Measurements from ENCODE around the gene GTF3C1. TPM values are rescaled to one million over a fixed set of nuclear protein-coding genes. Genes with fewer than 3 reads are reported as not detected.
A peak's percentile ranks its signal among the peaks of the same experiment; 100 is the strongest.

GTF3C1 gene
- total RNA-seq, 1 donor from 2014 or later: 125 TPM

- Mint-ChIP-seq H3K9me3 (no peaks in the 10 kb centered on the region), H3K4me3 (no peak overlapping the region), H3K4me1 (peaks cover 31% of the 10 kb centered on the region), H3K27ac (ENCODE audit: unreplicated experiment) (peak overlapping the region; percentile 60), H3K27me3 (ENCODE audit: low read depth) (no peaks in the 10 kb centered on the region), H3K36me3 (ENCODE audit: low read depth) (peaks cover 2% of the 10 kb centered on the region)
- no peak for TF ChIP-seq CTCF (conservative IDR thresholded peaks at IDR 0.05)
- DNase-seq (ENCODE audit: low read depth, low spot score): no peak
Observed at GRCh38 chr16:27596411-27596810, 46.7 kb upstream of the GTF3C1 start.

GRCh38 chr16:27595993-27596392 lies 46.3 kb upstream of the GTF3C1 start:
- TF ChIP-seq CTCF (conservative IDR thresholded peaks at IDR 0.05): no peak
- DNase-seq (ENCODE audit: low read depth, low spot score): no peak
- Mint-ChIP-seq H3K27me3 (ENCODE audit: low read depth) (no peaks in the 10 kb centered on the region), H3K36me3 (ENCODE audit: low read depth) (peaks cover 2% of the 10 kb centered on the region), H3K9me3 (no peaks in the 10 kb centered on the region), H3K4me1 (peaks cover 28% of the 10 kb centered on the region), H3K27ac (ENCODE audit: unreplicated experiment) (peak overlapping the region; percentile 60), H3K4me3 (no peak overlapping the region)

GRCh38 chr16:27595475-27595874 lies 45.8 kb upstream of the GTF3C1 start:
- Mint-ChIP-seq H3K4me1 (peaks cover 23% of the 10 kb centered on the region), H3K9me3 (no peaks in the 10 kb centered on the region), H3K27ac (ENCODE audit: unreplicated experiment) (no peak overlapping the region), H3K27me3 (ENCODE audit: low read depth) (no peaks in the 10 kb centered on the region), H3K36me3 (ENCODE audit: low read depth) (peaks cover 2% of the 10 kb centered on the region), H3K4me3 (no peak overlapping the region)
- TF ChIP-seq CTCF (conservative IDR thresholded peaks at IDR 0.05): no peak
- no peak for DNase-seq (ENCODE audit: low read depth, low spot score)

- Mint-ChIP-seq H3K9me3 (no peaks in the 10 kb centered on the region), H3K27ac (ENCODE audit: unreplicated experiment) (no peak overlapping the region), H3K36me3 (ENCODE audit: low read depth) (peaks cover 2% of the 10 kb centered on the region), H3K27me3 (ENCODE audit: low read depth) (no peaks in the 10 kb centered on the region), H3K4me3 (no peak overlapping the region), H3K4me1 (peaks cover 12% of the 10 kb centered on the region)
- no peak for TF ChIP-seq CTCF (conservative IDR thresholded peaks at IDR 0.05)
- no peak for DNase-seq (ENCODE audit: low read depth, low spot score)
Observed at GRCh38 chr16:27591837-27592236, 42.1 kb upstream of the GTF3C1 start.

GRCh38 chr16:27588057-27588456 lies 38.3 kb upstream of the GTF3C1 start:
- no peaks in the 10 kb centered on the region for H3K27me3 Mint-ChIP-seq (ENCODE audit: low read depth)
- TF ChIP-seq CTCF (conservative IDR thresholded peaks at IDR 0.05): no peak
- no peak overlapping the region for H3K4me3 Mint-ChIP-seq
- no peaks in the 10 kb centered on the region for H3K4me1 Mint-ChIP-seq
- H3K27ac Mint-ChIP-seq (ENCODE audit: unreplicated experiment): no peak overlapping the region
- no peaks in the 10 kb centered on the region for H3K9me3 Mint-ChIP-seq
- H3K36me3 Mint-ChIP-seq (ENCODE audit: low read depth): peaks cover 10% of the 10 kb centered on the region
- no peak for DNase-seq (ENCODE audit: low read depth, low spot score)

GRCh38 chr16:27586711-27587110 lies 37.0 kb upstream of the GTF3C1 start:
- no peaks in the 10 kb centered on the region for H3K27me3 Mint-ChIP-seq (ENCODE audit: low read depth)
- H3K36me3 Mint-ChIP-seq (ENCODE audit: low read depth): peaks cover 11% of the 10 kb centered on the region
- no peaks in the 10 kb centered on the region for H3K9me3 Mint-ChIP-seq
- no peak overlapping the region for H3K4me3 Mint-ChIP-seq
- TF ChIP-seq CTCF (conservative IDR thresholded peaks at IDR 0.05): no peak
- no peak for DNase-seq (ENCODE audit: low read depth, low spot score)
- no peak overlapping the region for H3K27ac Mint-ChIP-seq (ENCODE audit: unreplicated experiment)
- no peaks in the 10 kb centered on the region for H3K4me1 Mint-ChIP-seq
